Endodermal cell (in vitro differentiated cells): Measurements from ENCODE around the gene TTN. TPM values are rescaled to one million over a fixed set of nuclear protein-coding genes. Genes with fewer than 3 reads are reported as not detected.

Experiments
- DNase-seq: peaks from one replicate; pipeline ENCODE4 v3.0.0-alpha.2; 2017
- H3K27ac ChIP-seq: 2 replicates; pipeline ENCODE4 v1.5.1; 2013; ENCODE audit warnings: mild to moderate bottlenecking, low read depth, low read length, moderate library complexity
- H3K27me3 ChIP-seq: 2 replicates; pipeline ENCODE4 v1.6.1; 2013; ENCODE audit warnings: mild to moderate bottlenecking, low read length, moderate library complexity; ENCODE audit not compliant: insufficient read depth, control insufficient read depth, poor library complexity, severe bottlenecking
- H3K36me3 ChIP-seq: 2 replicates; pipeline ENCODE4 v1.7.0; 2013; ENCODE audit warnings: mild to moderate bottlenecking, low read length, moderate library complexity; ENCODE audit not compliant: control insufficient read depth, insufficient read depth
- H3K4me1 ChIP-seq: one replicate; pipeline ENCODE4 v1.7.0; 2013; ENCODE audit warnings: low read length; ENCODE audit not compliant: control insufficient read depth, insufficient read depth
- H3K4me3 ChIP-seq: 2 replicates; pipeline ENCODE4 v1.5.1; 2013; ENCODE audit warnings: mild to moderate bottlenecking, low read length, moderate library complexity
- H3K9ac ChIP-seq: 2 replicates; pipeline ENCODE4 v1.6.1; 2013; ENCODE audit warnings: mild to moderate bottlenecking, low read length, moderate library complexity; ENCODE audit not compliant: poor library complexity, severe bottlenecking; ENCODE audit errors: extremely low read depth
- H3K9me3 ChIP-seq: 2 replicates; pipeline ENCODE4 v1.6.1; 2013; ENCODE audit warnings: mild to moderate bottlenecking, low read length, moderate library complexity; ENCODE audit not compliant: control insufficient read depth
- H3K27ac Mint-ChIP-seq: 2 replicates; pipeline ENCODE4 v1.8.0; 2020; ENCODE audit warnings: mixed read lengths
- H3K27me3 Mint-ChIP-seq: 2 replicates; pipeline ENCODE4 v1.8.0; 2021; ENCODE audit warnings: mild to moderate bottlenecking, mixed read lengths; ENCODE audit not compliant: insufficient read depth
- H3K36me3 Mint-ChIP-seq: 2 replicates; pipeline ENCODE4 v1.8.0; 2020; ENCODE audit warnings: low read depth, mixed read lengths
- H3K4me1 Mint-ChIP-seq: 2 replicates; pipeline ENCODE4 v1.8.0; 2020; ENCODE audit warnings: mixed read lengths
- H3K4me3 Mint-ChIP-seq: 2 replicates; pipeline ENCODE4 v1.8.0; 2020; ENCODE audit warnings: mild to moderate bottlenecking, moderate library complexity, mixed read lengths
- H3K9me3 Mint-ChIP-seq: 2 replicates; pipeline ENCODE4 v1.8.0; 2020; ENCODE audit warnings: mild to moderate bottlenecking, mixed read lengths
- WGBS, 2 experiments: methylation state at CpG; one replicate each; pipeline versions ENCODE4 v1.1.5 to v1.1.7; 2013; ENCODE audit warnings: missing lambda C conversion rate in 2 of 2, mixed read lengths in 1 of 2; ENCODE audit not compliant: insufficient coverage in 1 of 2, insufficient read length in 1 of 2; 5-methylcytosine and 5-hydroxymethylcytosine counted together
- total RNA-seq, 2 donors: library from RNA; stranded (reverse); fragmentation: NEBNext Ultra II Directional in 1 of 2; extraction: Animal tissue kit (Norgen Biotek cat#: 25700) in 1 of 2; gene quantifications; 2 replicates in 1 of 2; 3 replicates in 1 of 2; pipeline ENCODE4 v1.2.1, GENCODE V29; 2021
- TF ChIP-seq, protein P1 (sequence below): fragments of 200-600 bp; sonication (generic); conservative IDR thresholded peaks from 2 replicates; pipeline ENCODE4 v1.5.0; 2021; ENCODE audit warnings: antibody characterized with exemption, mild to moderate bottlenecking

TTN gene
- total RNA-seq, 2 donors from 2014 or later: 101 to 118 TPM

DNA sequence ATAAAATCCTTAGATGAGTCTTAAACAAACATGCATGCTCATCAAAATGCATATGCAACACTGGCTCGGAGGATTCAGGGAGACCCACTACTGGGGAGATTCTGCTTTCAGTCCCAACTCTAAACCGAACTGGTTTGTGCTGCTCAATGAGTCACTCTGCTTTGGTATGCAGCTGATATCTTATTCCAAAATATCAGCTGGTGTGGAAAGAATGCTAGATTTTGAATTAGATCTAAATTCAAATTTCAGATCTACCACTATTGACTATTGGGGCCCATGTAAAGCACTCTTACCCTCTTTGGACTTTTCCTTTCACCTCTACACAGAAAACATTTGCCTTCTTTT, 39.2 kb upstream of the TTN start:
- peaks cover 10% of the 10 kb centered on the region for H3K9me3 ChIP-seq

DNA sequence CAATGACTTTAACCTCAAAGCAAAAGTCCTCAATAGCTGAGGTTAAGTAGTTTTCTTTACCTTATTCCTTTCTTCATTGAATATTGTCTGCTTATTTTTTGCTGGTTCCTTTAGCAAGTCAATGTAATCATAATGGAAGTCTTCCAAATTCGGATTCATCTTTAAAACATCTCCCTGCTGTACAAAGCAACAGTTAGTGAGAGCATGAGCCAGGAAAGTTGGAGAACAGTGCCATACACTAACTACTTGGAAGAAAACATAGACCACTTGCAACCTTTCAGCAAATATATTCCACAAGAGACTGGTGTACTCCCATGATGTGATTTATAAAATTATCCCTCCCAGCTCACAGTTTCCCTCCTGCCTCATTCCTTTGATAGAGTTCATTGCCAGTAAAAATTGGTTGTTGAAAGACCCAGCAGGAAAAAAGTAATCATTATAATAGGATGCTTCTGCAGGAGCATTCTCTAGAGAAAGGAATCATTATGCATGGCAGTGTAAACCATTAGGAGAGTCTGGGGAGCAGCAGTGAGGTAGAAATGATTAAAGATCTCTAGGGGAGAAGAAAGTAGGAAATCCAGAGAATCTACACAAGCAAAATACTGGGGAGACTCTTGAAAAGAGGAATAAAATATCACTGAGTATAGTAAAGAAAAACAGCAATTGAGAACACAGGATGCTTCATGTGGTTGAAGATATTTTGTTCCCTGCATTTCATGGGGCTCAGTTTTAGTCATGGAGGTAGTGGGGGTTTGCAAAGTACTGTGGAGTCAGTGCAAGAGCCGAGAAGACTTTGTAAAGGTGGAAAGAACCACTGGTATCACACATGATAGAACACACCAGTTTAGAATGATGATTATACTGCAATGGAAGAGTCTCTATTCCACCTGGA, 38.6 kb upstream of the TTN start:
- TF ChIP-seq, protein P1, sequence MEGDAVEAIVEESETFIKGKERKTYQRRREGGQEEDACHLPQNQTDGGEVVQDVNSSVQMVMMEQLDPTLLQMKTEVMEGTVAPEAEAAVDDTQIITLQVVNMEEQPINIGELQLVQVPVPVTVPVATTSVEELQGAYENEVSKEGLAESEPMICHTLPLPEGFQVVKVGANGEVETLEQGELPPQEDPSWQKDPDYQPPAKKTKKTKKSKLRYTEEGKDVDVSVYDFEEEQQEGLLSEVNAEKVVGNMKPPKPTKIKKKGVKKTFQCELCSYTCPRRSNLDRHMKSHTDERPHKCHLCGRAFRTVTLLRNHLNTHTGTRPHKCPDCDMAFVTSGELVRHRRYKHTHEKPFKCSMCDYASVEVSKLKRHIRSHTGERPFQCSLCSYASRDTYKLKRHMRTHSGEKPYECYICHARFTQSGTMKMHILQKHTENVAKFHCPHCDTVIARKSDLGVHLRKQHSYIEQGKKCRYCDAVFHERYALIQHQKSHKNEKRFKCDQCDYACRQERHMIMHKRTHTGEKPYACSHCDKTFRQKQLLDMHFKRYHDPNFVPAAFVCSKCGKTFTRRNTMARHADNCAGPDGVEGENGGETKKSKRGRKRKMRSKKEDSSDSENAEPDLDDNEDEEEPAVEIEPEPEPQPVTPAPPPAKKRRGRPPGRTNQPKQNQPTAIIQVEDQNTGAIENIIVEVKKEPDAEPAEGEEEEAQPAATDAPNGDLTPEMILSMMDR: no peak
- peaks cover 8% of the 10 kb centered on the region for H3K27me3 Mint-ChIP-seq
- Histone ChIP-seq H3K9me3 (peaks cover 10% of the 10 kb centered on the region), H3K36me3 (peaks cover 100% of the 10 kb centered on the region), H3K27ac (no peak overlapping the region), H3K4me1 (no peaks in the 10 kb centered on the region), H3K27me3 (no peaks in the 10 kb centered on the region), H3K9ac (no peak overlapping the region), H3K4me3 (no peak overlapping the region)
- H3K4me3 Mint-ChIP-seq: no peak overlapping the region
- H3K9me3 Mint-ChIP-seq: peaks cover 7% of the 10 kb centered on the region
- H3K4me1 Mint-ChIP-seq: peaks cover 7% of the 10 kb centered on the region
- DNase-seq: no peak
- 83 to 89% methylated on average over 1 to 2 of the region's 2 CpGs for WGBS, 2 experiments
- no peak overlapping the region for H3K27ac Mint-ChIP-seq
- H3K36me3 Mint-ChIP-seq: peaks cover 74% of the 10 kb centered on the region

More for the DNA sequence above, 39.2 kb upstream of the TTN start:
- 88 to 89% methylated on average over 2 of the region's 2 CpGs for WGBS, 2 experiments
- H3K36me3 ChIP-seq: peaks cover 99% of the 10 kb centered on the region
- no peak overlapping the region for H3K4me3 ChIP-seq
- H3K9ac ChIP-seq: no peak overlapping the region
- H3K27me3 ChIP-seq: no peaks in the 10 kb centered on the region
- Mint-ChIP-seq H3K4me1 (peaks cover 7% of the 10 kb centered on the region), H3K36me3 (peaks cover 73% of the 10 kb centered on the region), H3K27ac (no peak overlapping the region), H3K9me3 (peaks cover 7% of the 10 kb centered on the region), H3K4me3 (no peak overlapping the region), H3K27me3 (peaks cover 10% of the 10 kb centered on the region)
- TF ChIP-seq, protein P1: no peak
- H3K4me1 ChIP-seq: no peaks in the 10 kb centered on the region
- H3K27ac ChIP-seq: no peak overlapping the region
- no peak for DNase-seq

DNA sequence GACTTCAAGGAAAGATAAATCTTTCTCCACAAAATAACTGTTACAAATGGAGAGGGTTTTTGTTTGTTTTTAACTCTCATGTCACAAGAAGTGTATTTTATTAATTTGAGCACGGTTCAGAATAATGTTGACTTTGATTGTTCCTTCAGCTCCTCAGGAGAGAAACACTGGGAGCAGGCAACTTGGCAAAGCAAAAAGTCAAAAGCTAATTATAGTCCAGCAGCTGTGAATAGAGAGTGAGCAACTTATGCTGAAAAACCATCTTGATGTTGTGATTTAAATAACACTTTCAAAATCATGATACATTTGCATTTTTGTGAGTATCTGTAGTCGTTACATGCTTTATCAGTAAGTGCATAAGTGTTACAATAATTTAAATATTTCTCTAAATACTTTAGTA, 37.5 kb upstream of the TTN start:
- Mint-ChIP-seq H3K9me3 (peaks cover 7% of the 10 kb centered on the region), H3K27me3 (peaks cover 6% of the 10 kb centered on the region), H3K36me3 (peaks cover 78% of the 10 kb centered on the region), H3K4me3 (no peak overlapping the region), H3K27ac (no peak overlapping the region), H3K4me1 (peaks cover 7% of the 10 kb centered on the region)
- no peak overlapping the region for H3K9ac ChIP-seq
- no peaks in the 10 kb centered on the region for H3K4me1 ChIP-seq
- 89 to 100% methylated on average over 1 of the region's 2 CpGs for WGBS, 2 experiments
- peaks cover 10% of the 10 kb centered on the region for H3K9me3 ChIP-seq
- TF ChIP-seq, protein P1: no peak
- peaks cover 100% of the 10 kb centered on the region for H3K36me3 ChIP-seq
- DNase-seq: no peak
- H3K27me3 ChIP-seq: no peaks in the 10 kb centered on the region
- H3K4me3 ChIP-seq: no peak overlapping the region
- H3K27ac ChIP-seq: no peak overlapping the region
